ENCODE measurements around the gene CEMP1.

- TF ChIP-seq POLR2A (IDR thresholded peaks at IDR 0.05) (no peak), CTCF (IDR thresholded peaks at IDR 0.05) (no peak), EP300 (IDR thresholded peaks at IDR 0.05) (no peak), POLR2AphosphoS5 (IDR thresholded peaks at IDR 0.05) (no peak)
Measured at GRCh38 chr16:2497116-2497630, 34.0 kb downstream of the CEMP1 start.

Measured in suprapubic skin (tissue), 4 donors.